SK-N-SH treated with all-trans-retinoic acid at 6 μM for 48 hours (cell line): Measurements from ENCODE around the gene WBP4.

Experiments used
- ATAC-seq: fragments of 200-7000 bp; cut with Tn5 transposase; 3 replicates; pipeline ENCODE4 v1.9.1; 2020; ENCODE audit warnings: mild to moderate bottlenecking, moderate library complexity
- BACH2 ChIP-seq: fragments of 250-450 bp; sonication (Bioruptor Pico); IDR thresholded peaks from 2 replicates; pipeline ENCODE4 v1.9.0; 2021; ENCODE audit warnings: mild to moderate bottlenecking, borderline replicate concordance
- CREB5 ChIP-seq: fragments of 250-450 bp; sonication (Bioruptor Pico); IDR thresholded peaks from 2 replicates; pipeline ENCODE4 v1.5.1; 2020; ENCODE audit warnings: low read depth, mild to moderate bottlenecking, moderate library complexity
- CSDC2 ChIP-seq: fragments of 250-450 bp; sonication (Bioruptor Pico); IDR thresholded peaks from 2 replicates; pipeline ENCODE4 v1.5.0; 2020; ENCODE audit warnings: mild to moderate bottlenecking, moderate library complexity
- CSRNP3 ChIP-seq: fragments of 250-450 bp; sonication (Bioruptor Pico); IDR thresholded peaks from 2 replicates; pipeline ENCODE4 v1.5.1; 2021; ENCODE audit warnings: mild to moderate bottlenecking, moderate library complexity
- ESRRG ChIP-seq: fragments of 250-450 bp; sonication (Bioruptor Pico); IDR thresholded peaks from 2 replicates; pipeline ENCODE4 v1.6.1; 2021; ENCODE audit warnings: mild to moderate bottlenecking
- GLIS3 ChIP-seq: fragments of 250-450 bp; sonication (Bioruptor Pico); IDR thresholded peaks from 2 replicates; pipeline ENCODE4 v1.5.0; 2020; ENCODE audit warnings: mild to moderate bottlenecking, moderate library complexity
- ISL1 ChIP-seq: fragments of 250-450 bp; sonication (Bioruptor Pico); IDR thresholded peaks from 2 replicates; pipeline ENCODE4 v2.1.2; 2022; ENCODE audit warnings: mild to moderate bottlenecking, moderate library complexity
- PATZ1 ChIP-seq: fragments of 250-450 bp; sonication (Bioruptor Pico); IDR thresholded peaks from 2 replicates; pipeline ENCODE4 v1.8.0; 2020; ENCODE audit warnings: mild to moderate bottlenecking, moderate library complexity, borderline replicate concordance
- POU6F1 ChIP-seq: fragments of 250-450 bp; sonication (Bioruptor Pico); IDR thresholded peaks from 2 replicates; pipeline ENCODE4 v1.8.0; 2021; ENCODE audit warnings: low read depth, mild to moderate bottlenecking, moderate library complexity, borderline replicate concordance
- PPARA ChIP-seq: fragments of 250-450 bp; sonication (Bioruptor Pico); IDR thresholded peaks from 2 replicates; pipeline ENCODE4 v1.5.0; 2020; ENCODE audit warnings: mild to moderate bottlenecking, borderline replicate concordance
- SNAI2 ChIP-seq: fragments of 250-450 bp; sonication (Bioruptor Pico); IDR thresholded peaks from 2 replicates; pipeline ENCODE4 v1.5.0; 2020; ENCODE audit warnings: mild to moderate bottlenecking, moderate library complexity
- TCF4 ChIP-seq: fragments of 250-450 bp; sonication (Bioruptor Pico); IDR thresholded peaks from 2 replicates; pipeline ENCODE4 v1.8.0; 2021; ENCODE audit warnings: mild to moderate bottlenecking, moderate library complexity, borderline replicate concordance
- TOX ChIP-seq: fragments of 250-450 bp; sonication (Bioruptor Pico); IDR thresholded peaks from 2 replicates; pipeline ENCODE4 v1.8.0; 2021; ENCODE audit warnings: mild to moderate bottlenecking, moderate library complexity, borderline replicate concordance
- TSHZ2 ChIP-seq: fragments of 250-450 bp; sonication (Bioruptor Pico); IDR thresholded peaks from 2 replicates; pipeline ENCODE4 v1.5.0; 2020; ENCODE audit warnings: mild to moderate bottlenecking, moderate library complexity
- ZC3H10 ChIP-seq: fragments of 250-450 bp; sonication (Bioruptor Pico); IDR thresholded peaks from 2 replicates; pipeline ENCODE4 v1.5.1; 2021; ENCODE audit warnings: mild to moderate bottlenecking, moderate library complexity
- ZFP3 ChIP-seq: fragments of 250-450 bp; sonication (Bioruptor Pico); IDR thresholded peaks from 2 replicates; pipeline ENCODE4 v1.5.0; 2020; ENCODE audit warnings: mild to moderate bottlenecking, moderate library complexity
- ZFP30 ChIP-seq: fragments of 450-650 bp; formaldehyde crosslinking; IDR thresholded peaks from 2 replicates; pipeline ENCODE4 v1.5.0; 2022; ENCODE audit warnings: mild to moderate bottlenecking, moderate library complexity
- ZNF565 ChIP-seq: fragments of 450-650 bp; formaldehyde crosslinking; conservative IDR thresholded peaks from 2 replicates; pipeline ENCODE4 v1.5.0; 2020; ENCODE audit warnings: low read depth, mild to moderate bottlenecking, moderate library complexity
- ZNF70 ChIP-seq: fragments of 450-650 bp; formaldehyde crosslinking; IDR thresholded peaks from 2 replicates; pipeline ENCODE4 v1.5.0; 2020; ENCODE audit warnings: mild to moderate bottlenecking, moderate library complexity
- ZNF8 ChIP-seq: fragments of 450-650 bp; formaldehyde crosslinking; IDR thresholded peaks from 2 replicates; pipeline ENCODE4 v1.5.0; 2020; ENCODE audit warnings: mild to moderate bottlenecking, moderate library complexity

Gene WBP4

GRCh38 chr13:41029629-41030028 lies 31.7 kb upstream of the WBP4 start (continued):
- TF ChIP-seq TCF4 (CRISPR knock-in tag) (no peak), ZNF8 (CRISPR knock-in tag) (no peak), CSDC2 (CRISPR knock-in tag) (no peak), POU6F1 (no peak), ISL1 (CRISPR knock-in tag) (no peak), GLIS3 (no peak)

- no peak for ATAC-seq
- TF ChIP-seq BACH2 (CRISPR knock-in tag) (no peak), CSRNP3 (no peak), GLIS3 (no peak), ESRRG (CRISPR knock-in tag) (no peak), TCF4 (CRISPR knock-in tag) (no peak), ZNF70 (CRISPR knock-in tag) (no peak), ISL1 (CRISPR knock-in tag) (no peak), ZFP3 (CRISPR knock-in tag) (no peak), POU6F1 (no peak), CSDC2 (CRISPR knock-in tag) (no peak), ZNF8 (CRISPR knock-in tag) (no peak), ZFP30 (no peak), TOX (CRISPR knock-in tag) (no peak), CREB5 (CRISPR knock-in tag) (no peak), ZNF565 (CRISPR knock-in tag) (no peak), SNAI2 (CRISPR knock-in tag) (no peak), PPARA (CRISPR knock-in tag) (no peak), PATZ1 (CRISPR knock-in tag) (no peak), ZC3H10 (CRISPR knock-in tag) (no peak)
These were observed 28.5 kb upstream of the WBP4 start for GRCh38 chr13:41032691-41033376.

- ATAC-seq: no peak
- no peak for TF ChIP-seq ZFP3 (CRISPR knock-in tag)
- no peak for TF ChIP-seq ZNF70 (CRISPR knock-in tag)
- TF ChIP-seq GLIS3: no peak
- no peak for TF ChIP-seq CREB5 (CRISPR knock-in tag)
- no peak for TF ChIP-seq ZNF8 (CRISPR knock-in tag)
- no peak for TF ChIP-seq ESRRG (CRISPR knock-in tag)
- TF ChIP-seq TSHZ2 (CRISPR knock-in tag): no peak
- no peak for TF ChIP-seq ZC3H10 (CRISPR knock-in tag)
- TF ChIP-seq POU6F1: no peak
These were observed 26.9 kb upstream of the WBP4 start for GRCh38 chr13:41034382-41034781.
